Measurements from ENCODE around the gene CYTH1.

DNA sequence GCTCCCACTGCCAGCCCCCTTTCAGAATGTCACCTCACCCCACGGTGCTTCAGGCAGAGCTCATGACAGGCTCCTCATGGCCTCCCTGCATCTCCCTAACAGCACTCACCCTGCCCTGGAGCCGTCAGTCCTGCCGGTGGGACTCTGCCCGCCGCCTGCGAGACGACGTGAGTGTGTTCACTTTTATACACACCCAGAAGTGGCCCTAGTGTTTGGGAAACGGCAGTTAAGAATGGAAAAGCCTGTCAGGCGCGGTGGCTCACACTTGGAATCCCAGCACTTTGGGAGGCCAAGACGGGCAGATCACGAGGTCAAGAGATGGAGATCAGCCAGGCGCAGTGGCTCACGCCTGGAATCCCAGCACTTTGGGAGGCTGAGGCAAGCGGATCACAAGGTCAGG is 12.3 kb upstream of the CYTH1 start:
- TF ChIP-seq CTCF (IDR thresholded peaks at IDR 0.05), result no peak
- no peak for TF ChIP-seq POLR2A (IDR thresholded peaks at IDR 0.05)
